ENCODE results near the gene HOXC10.

The HOXC10 gene

GRCh38 chr12:54033106-54033979, 48.4 kb downstream of the HOXC10 start:
- ChIA-PET CTCF (interaction anchor here (0.7 to 2.7 kb wide), 18 partner anchors 12 to 335 kb away, joined by 3 to 26 read pairs (median 5); partner anchors contain the start of genes HOXC10, HOXC8 and SMUG1), POLR2A (interaction anchor here (0.7 to 2.1 kb wide), 12 partner anchors 16 to 175 kb away, joined by 3 to 8 read pairs (median 4); partner anchors contain the start of genes HOXC4, HOXC8 and SMUG1)
- TF ChIP-seq CTBP1 (IDR thresholded peaks at IDR 0.05; ENCODE audit: borderline replicate concordance) (peak; percentile 100), ARNT (IDR thresholded peaks at IDR 0.05) (peak; percentile 96), SUZ12 (IDR thresholded peaks at IDR 0.05) (no peak), LEF1 (IDR thresholded peaks at IDR 0.05; ENCODE audit: borderline replicate concordance) (peak; percentile 96), BHLHE40 (IDR thresholded peaks at IDR 0.05; ENCODE audit: borderline replicate concordance) (no peak; the same call in 1 of the 2 replicates), SP1 (IDR thresholded peaks at IDR 0.05) (no peak), ZNF384 (IDR thresholded peaks at IDR 0.05) (peak; percentile 98), FOXA1 (IDR thresholded peaks at IDR 0.05) (no peak), HDGF (IDR thresholded peaks at IDR 0.05; ENCODE audit: borderline replicate concordance) (no peak), ELF4 (IDR thresholded peaks at IDR 0.05) (no peak), FOXM1 (IDR thresholded peaks at IDR 0.05; ENCODE audit: borderline replicate concordance) (peak; percentile 90; the same call in 1 of the 2 replicates), PKNOX1 (IDR thresholded peaks at IDR 0.05) (peak; percentile 96), FOXK2 (IDR thresholded peaks at IDR 0.05) (no peak), NFRKB (IDR thresholded peaks at IDR 0.05) (no peak), L3MBTL2 (conservative IDR thresholded peaks at IDR 0.05) (peak; percentile 70), TARDBP (IDR thresholded peaks at IDR 0.05) (no peak; the same call in 1 of the 2 replicates)
- peak; percentile 61 for DNase-seq (ENCODE audit: extremely low spot score)

- POLR2A ChIA-PET = interaction anchor here (1.0 to 2.1 kb wide), 2 partner anchors 18 to 25 kb away, joined by 5 read pairs; partner anchors contain the start of gene HOXC8
- no peak for DNase-seq (ENCODE audit: extremely low spot score)
- CTCF ChIA-PET = interaction anchor here (0.6 to 1.3 kb wide), 2 partner anchors 10 to 12 kb away, joined by 3 read pairs; no protein-coding TSS in a partner anchor
- TF ChIP-seq ELF4 (IDR thresholded peaks at IDR 0.05) = no peak
- TF ChIP-seq L3MBTL2 (conservative IDR thresholded peaks at IDR 0.05) = no peak
- no peak for TF ChIP-seq FOXM1 (IDR thresholded peaks at IDR 0.05; ENCODE audit: borderline replicate concordance)
- TF ChIP-seq LEF1 (IDR thresholded peaks at IDR 0.05; ENCODE audit: borderline replicate concordance) = no peak
These were observed 49.2 kb downstream of the HOXC10 start for GRCh38 chr12:54033980-54034784.

- ChIA-PET POLR2A (interaction anchor here (1.0 to 2.1 kb wide), 2 partner anchors 17 to 26 kb away, joined by 5 read pairs; partner anchors contain the start of gene HOXC8), CTCF (interaction anchor here (0.6 to 1.3 kb wide), 2 partner anchors 11 kb away, joined by 3 read pairs; no protein-coding TSS in a partner anchor)
These were observed 49.9 kb downstream of the HOXC10 start for GRCh38 chr12:54034785-54035310.

GRCh38 chr12:54035568-54036264, 50.8 kb downstream of the HOXC10 start:
- DNase-seq (ENCODE audit: extremely low spot score) = no peak
- ChIA-PET POLR2A (interaction anchor here (1.0 to 8.0 kb wide), 7 partner anchors 17 to 159 kb away, joined by 5 to 117 read pairs (median 7); partner anchors contain the start of genes HOXC4, HOXC8 and HOXC9), CTCF (interaction anchor here (0.5 to 1.3 kb wide), 7 partner anchors 12 to 171 kb away, joined by 3 to 5 read pairs (median 3); no protein-coding TSS in a partner anchor)
- TF ChIP-seq PKNOX1 (IDR thresholded peaks at IDR 0.05) = 0 out of 2 replicates have a peak, but pooled peaks have one; percentile 20
- TF ChIP-seq ZNF384 (IDR thresholded peaks at IDR 0.05) = no peak
- TF ChIP-seq TARDBP (IDR thresholded peaks at IDR 0.05) = no peak
- no peak for TF ChIP-seq FOXM1 (IDR thresholded peaks at IDR 0.05; ENCODE audit: borderline replicate concordance)
- no peak for TF ChIP-seq ARNT (IDR thresholded peaks at IDR 0.05)
- no peak for TF ChIP-seq SP1 (IDR thresholded peaks at IDR 0.05)
- no peak for TF ChIP-seq SUZ12 (IDR thresholded peaks at IDR 0.05)
- TF ChIP-seq NFRKB (IDR thresholded peaks at IDR 0.05) = no peak
- no peak for TF ChIP-seq ELF4 (IDR thresholded peaks at IDR 0.05)
- peak; percentile 50; the same call in 1 of the 2 replicates for TF ChIP-seq HDGF (IDR thresholded peaks at IDR 0.05; ENCODE audit: borderline replicate concordance)
- TF ChIP-seq BHLHE40 (IDR thresholded peaks at IDR 0.05; ENCODE audit: borderline replicate concordance) = no peak
- peak; percentile 87 for TF ChIP-seq L3MBTL2 (conservative IDR thresholded peaks at IDR 0.05)
- no peak for TF ChIP-seq FOXA1 (IDR thresholded peaks at IDR 0.05)

More at GRCh38 chr12:54034785-54035310, 49.9 kb downstream of the HOXC10 start:
- no peak for DNase-seq (ENCODE audit: extremely low spot score)
- TF ChIP-seq ELF4 (IDR thresholded peaks at IDR 0.05) (no peak), NFRKB (IDR thresholded peaks at IDR 0.05) (no peak), SUZ12 (IDR thresholded peaks at IDR 0.05) (no peak), LEF1 (IDR thresholded peaks at IDR 0.05; ENCODE audit: borderline replicate concordance) (no peak), L3MBTL2 (conservative IDR thresholded peaks at IDR 0.05) (no peak)

All from HEK293T (cell line).